HG03460 (cell line): ENCODE results near the gene UNC5C.
"Not testable (repeated sequence)": the region's sequence is repeated elsewhere in the genome, so short reads cannot be mapped to it uniquely, and the experiment has no call there.

Experiments
- ATAC-seq: cut with Tn5 transposase; IDR thresholded peaks from one replicate; pipeline ENCODE4 v1.9.1; 2021; ENCODE audit not compliant: unreplicated experiment

UNC5C gene

DNA sequence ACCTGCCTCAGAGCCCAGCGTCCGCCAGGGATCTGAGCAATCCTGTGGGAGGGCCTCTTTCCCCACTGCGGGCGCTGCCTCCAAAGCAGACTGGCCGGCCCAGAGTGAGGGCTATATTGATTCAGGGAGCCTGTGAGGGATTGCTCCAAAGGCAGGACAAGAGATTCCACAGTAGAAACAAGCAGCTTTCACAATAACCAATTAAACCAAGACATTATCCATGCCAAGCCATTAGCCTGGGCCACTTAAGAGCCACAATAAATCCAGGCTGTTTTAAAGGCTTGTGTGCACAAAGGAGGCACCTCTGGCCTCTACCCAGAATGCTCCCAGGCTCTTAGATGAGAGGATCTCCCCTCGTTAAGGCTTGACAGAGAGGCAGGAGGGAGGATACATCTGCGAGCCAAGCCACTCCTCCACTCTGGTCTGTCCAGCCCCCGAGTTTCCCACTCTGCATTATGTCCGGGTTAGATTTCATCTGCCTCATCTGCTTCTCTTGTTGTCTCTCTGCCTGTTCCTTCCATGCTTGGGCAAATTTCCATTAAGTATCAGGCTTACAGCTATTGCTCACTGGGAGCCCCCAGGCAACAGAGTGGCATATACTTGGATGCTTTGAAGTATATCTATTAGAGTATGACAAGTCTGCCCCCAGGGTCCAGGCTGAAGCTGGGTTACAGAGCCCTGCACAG is 357.9 kb downstream of the UNC5C start:
- no peak for ATAC-seq

- ATAC-seq: no peak
Observed at GRCh38 chr4:95188701-95189370, 359.9 kb downstream of the UNC5C start.

- no peak for ATAC-seq
Observed at GRCh38 chr4:95186666-95187065, 362.1 kb downstream of the UNC5C start.

DNA sequence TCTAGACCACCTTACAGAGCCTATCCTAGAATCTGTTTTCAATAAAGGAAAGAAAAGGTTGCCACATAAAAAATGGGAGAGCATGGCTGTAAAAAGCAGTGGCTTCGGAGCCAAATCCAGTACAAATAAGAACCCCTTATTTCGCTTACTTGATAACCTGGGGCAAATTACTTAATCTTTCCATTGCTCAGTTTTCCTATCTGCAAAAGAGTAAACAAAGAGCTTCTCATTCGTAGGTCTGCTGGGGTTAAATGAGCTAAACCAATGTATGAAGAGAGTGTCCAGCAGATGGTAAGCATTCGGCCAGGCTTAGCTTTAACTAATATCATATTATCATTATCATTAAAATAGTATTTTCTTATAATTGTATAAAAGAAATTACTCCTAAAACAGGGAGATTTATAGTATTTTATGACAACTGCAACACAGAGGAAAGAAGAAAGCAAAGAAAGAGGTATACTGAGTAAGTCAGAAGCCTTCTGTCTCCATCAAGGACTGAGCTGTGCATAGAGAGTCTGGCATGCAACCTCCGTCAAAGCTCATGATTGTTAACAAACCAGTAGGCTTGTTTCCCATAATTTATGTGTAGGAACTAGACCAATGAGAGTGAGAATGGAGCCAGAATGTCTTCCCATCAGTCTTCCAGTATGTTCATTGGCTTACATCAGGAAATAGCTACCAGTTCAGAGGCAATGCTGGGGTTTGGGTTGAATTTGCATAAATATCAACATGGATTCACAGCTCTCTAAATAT is 364.9 kb downstream of the UNC5C start:
- ATAC-seq: no peak

- no peak for ATAC-seq
Observed at GRCh38 chr4:95181996-95182306, 366.8 kb downstream of the UNC5C start.

DNA sequence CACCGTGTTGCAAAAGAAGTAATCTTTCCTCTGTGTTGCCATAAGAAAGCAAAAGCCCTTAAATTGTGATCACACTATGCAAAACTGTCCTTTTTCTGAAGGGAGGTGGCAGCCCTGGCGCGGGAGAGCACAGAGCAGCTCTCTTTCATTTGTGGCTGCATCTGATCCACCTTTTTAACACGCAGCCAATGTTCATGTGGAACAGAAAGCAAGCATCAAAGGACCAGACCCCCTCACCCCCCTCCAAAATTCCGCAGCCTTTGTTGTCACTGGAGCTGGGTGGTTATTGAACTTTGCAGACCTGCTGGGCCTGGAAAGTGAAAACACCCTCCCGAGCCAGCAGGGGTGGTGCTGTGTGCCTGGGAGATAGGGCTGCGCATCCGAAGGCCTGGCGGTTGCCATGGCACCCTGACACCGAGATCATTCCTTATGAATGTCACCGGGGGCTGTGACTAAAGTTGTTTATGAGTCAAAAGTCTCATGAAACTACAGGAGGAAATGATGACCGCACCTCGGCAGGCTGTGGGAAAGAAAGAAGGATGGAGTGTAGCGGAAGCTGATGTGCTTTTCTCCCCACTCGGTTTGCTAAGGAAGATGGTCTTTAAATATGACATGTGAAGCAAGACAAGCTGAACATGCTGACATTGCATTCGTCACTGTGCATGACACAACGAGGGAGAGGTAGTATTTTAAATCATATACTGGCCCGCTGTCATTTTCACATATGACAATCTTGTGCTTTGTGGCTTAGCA is 367.4 kb downstream of the UNC5C start:
- no peak for ATAC-seq

GRCh38 chr4:95180531-95181242 is 368.1 kb downstream of the UNC5C start:
- ATAC-seq: no peak

DNA sequence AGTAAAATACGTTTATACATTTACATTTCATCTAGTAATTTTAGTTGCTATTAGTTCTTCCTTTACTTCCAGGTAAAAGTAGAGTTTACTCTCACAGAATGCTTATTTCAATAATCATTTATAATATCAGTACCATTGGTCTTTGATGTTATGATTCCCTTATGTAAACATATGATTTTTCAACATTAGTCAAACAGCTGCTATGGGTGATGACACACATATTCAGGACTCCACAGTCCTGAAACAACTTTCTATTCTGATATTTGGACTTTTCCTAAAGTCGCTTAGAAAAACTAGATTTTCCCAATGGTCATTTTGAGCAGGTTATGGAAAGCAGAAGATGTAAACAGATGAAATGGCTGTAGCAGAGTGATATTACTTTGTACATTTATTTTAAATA is 369.8 kb downstream of the UNC5C start:
- ATAC-seq: no peak

DNA sequence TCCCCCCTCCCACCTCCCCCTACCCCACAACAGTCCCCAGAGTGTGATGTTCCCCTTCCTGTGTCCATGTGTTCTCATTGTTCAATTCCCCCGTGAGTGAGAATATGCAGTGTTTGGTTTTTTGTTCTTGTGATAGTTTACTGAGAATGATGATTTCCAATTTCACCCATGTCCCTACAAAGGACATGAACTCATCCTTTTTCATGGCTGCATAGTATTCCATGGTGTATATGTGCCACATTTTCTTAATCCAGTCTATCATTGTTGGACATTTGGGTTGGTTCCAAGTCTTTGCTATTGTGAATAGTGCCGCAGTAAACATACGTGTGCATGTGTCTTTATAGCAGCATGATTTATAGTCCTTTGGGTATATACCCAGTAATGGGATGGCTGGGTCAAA is 377.4 kb downstream of the UNC5C start:
- not testable (repeated sequence) for ATAC-seq

- no peak for ATAC-seq
Observed at GRCh38 chr4:95170176-95170575, 378.6 kb downstream of the UNC5C start.

DNA sequence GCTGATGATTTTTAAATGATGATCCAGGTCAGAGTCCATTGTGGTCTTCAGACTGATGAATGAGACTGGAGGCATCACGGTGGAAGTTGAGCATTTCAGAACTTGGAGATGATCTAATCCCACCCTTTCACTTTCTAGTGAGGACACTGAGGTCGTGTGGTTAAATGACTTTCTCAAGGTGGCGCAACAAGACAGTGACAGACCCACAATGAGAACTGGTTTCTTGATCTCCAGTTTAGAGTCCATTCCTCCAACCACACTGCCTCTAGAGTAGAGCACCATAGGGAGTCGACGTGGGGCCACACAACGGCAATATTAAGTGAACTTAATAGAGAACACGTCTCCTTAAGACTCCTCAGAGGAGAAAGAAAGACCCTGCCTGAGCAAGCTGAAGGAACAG is 381.0 kb downstream of the UNC5C start:
- no peak for ATAC-seq

GRCh38 chr4:95165926-95166524 is 382.7 kb downstream of the UNC5C start:
- peak; percentile 79 for ATAC-seq

- ATAC-seq: no peak
Observed at GRCh38 chr4:95162867-95163266, 385.9 kb downstream of the UNC5C start.

- no peak for ATAC-seq
Observed at GRCh38 chr4:95161781-95162469, 386.8 kb downstream of the UNC5C start.

- no peak for ATAC-seq
Observed at GRCh38 chr4:95159384-95159783, 389.4 kb downstream of the UNC5C start.

DNA sequence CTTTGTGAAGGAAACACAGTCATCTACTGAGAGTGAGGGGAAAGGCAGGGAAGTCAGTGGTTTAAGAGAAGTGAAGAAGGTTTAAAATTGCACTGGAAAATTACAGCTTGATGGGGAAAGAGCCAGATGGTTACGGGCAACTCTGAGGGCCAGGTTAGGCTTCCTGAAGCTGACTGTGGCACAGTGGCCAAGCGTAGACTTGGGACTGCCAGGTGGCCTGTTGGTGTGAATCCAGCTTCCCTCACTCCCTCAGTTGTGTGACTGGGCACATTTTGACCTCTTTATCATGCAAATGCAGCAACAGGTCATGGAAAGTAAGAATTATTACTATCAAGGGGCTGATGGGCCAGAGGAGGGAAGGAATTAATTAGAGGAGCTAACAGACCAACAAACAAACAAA is 390.1 kb downstream of the UNC5C start:
- ATAC-seq: no peak

DNA sequence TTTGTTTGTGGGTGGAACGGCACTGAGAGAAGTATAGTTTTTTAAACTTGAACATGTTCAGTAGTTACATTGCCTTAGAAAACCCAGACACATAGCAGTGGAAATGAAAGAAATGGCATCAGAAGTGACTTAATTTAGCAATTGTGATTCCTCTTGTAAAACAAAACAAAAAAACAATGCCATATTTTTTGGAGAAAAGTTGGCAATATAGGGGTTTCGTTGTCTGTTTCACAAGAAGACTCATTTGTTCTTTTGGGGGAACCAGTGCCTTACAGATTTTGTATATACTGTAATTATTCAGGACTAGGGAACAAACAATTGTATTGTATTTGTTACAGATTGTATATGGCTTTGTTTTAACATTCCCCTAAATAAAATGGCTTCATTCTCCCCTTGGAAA is 390.7 kb downstream of the UNC5C start:
- no peak for ATAC-seq

- no peak for ATAC-seq
Observed at GRCh38 chr4:95157596-95157995, 391.2 kb downstream of the UNC5C start.

DNA sequence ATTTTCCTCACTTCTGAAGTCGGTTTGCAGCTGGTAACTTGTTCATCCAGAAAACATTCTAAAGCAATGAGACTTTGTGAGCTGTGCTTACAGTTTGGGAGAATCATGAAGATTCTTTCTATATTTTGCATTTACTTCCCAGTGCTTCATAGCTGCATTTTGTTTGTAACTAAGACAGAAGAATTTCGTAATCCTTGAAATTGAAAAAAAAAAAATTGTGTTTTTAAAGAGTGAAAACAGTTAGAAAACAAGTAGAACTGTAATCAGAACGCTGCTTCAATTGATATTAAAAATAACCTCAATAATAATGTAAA is 392.4 kb downstream of the UNC5C start:
- no peak for ATAC-seq

DNA sequence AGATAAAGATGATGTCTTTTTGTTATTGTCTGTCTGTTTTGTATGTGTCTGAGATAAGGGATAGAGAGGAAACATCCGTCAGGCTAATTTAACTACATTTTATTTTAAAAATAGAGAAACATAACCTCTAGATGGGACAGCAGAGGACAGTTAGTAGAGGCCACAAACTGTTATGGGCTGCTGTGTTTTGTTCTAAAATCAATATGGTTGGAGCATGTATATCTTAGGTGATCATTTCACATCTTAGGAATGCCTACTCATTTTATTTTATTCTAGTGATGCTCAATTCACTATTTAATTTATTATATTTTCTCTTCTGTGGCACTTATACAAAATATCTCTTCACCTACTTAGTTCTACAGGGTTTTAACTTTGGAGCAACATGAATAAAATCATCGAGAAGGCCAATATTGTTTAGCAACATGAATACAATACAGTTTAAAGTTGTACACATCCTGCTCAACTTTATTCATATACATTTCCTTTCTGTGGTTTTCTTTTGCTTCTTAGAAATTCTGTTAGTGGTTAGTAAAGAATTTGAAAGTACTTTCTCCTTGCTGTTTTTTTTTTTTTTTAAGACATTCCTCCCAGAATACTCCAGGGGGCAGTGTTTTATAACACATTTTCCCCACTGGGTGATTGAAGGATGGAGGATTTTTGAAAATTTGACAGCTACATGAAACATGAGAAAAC is 392.9 kb downstream of the UNC5C start:
- ATAC-seq: no peak
